Astrocyte (in vitro differentiated cells and primary cell): ENCODE results near the gene ADGRA1. TPM values are rescaled to one million over a fixed set of nuclear protein-coding genes. Genes with fewer than 3 reads are reported as not detected.
"Not testable (repeated sequence)": the region's sequence is repeated elsewhere in the genome, so short reads cannot be mapped to it uniquely, and the experiment has no call there.

Source experiments
- DNase-seq: peaks from one replicate; pipeline ENCODE4 v3.0.0-alpha.2; 2010; ENCODE audit warnings: low read depth
- FAIRE-seq: peaks from 2 replicates; lab custom pipeline; 2011; peaks lifted over from hg19 to GRCh38; lab: Jason Lieb, UNC
- H2AFZ ChIP-seq: 2 replicates; pipeline ENCODE4 v1.6.0; 2012; ENCODE audit warnings: low read depth, low read length, inconsistent platforms
- H3K27ac ChIP-seq: 2 replicates; pipeline ENCODE4 v1.5.1; 2011; ENCODE audit warnings: low read depth, low read length, inconsistent platforms
- H3K27me3 ChIP-seq: 2 replicates; pipeline ENCODE4 v1.6.0; 2011; ENCODE audit warnings: low read length, inconsistent platforms; ENCODE audit not compliant: insufficient read depth
- H3K36me3 ChIP-seq: 2 replicates; pipeline ENCODE4 v1.5.1; 2011; ENCODE audit warnings: low read length, inconsistent platforms; ENCODE audit not compliant: insufficient read depth
- H3K4me1 ChIP-seq: 2 replicates; pipeline ENCODE4 v1.5.1; 2011; ENCODE audit warnings: low read length, inconsistent platforms; ENCODE audit not compliant: insufficient read depth
- H3K4me2 ChIP-seq: 2 replicates; pipeline ENCODE4 v1.6.0; 2012; ENCODE audit warnings: low read length, inconsistent platforms
- H3K4me3 ChIP-seq: 2 replicates; pipeline ENCODE4 v1.5.1; 2011; ENCODE audit warnings: low read depth, mild to moderate bottlenecking, low read length, inconsistent platforms; ENCODE audit not compliant: insufficient read depth
- H3K79me2 ChIP-seq: 2 replicates; pipeline ENCODE4 v1.6.0; 2012; ENCODE audit warnings: mild to moderate bottlenecking, low read length, inconsistent platforms; ENCODE audit not compliant: insufficient read depth
- H3K9ac ChIP-seq: 2 replicates; pipeline ENCODE4 v1.6.0; 2012; ENCODE audit warnings: mild to moderate bottlenecking, low read length, inconsistent platforms
- H3K9me3 ChIP-seq: 2 replicates; pipeline ENCODE4 v1.5.1; 2012; ENCODE audit warnings: low read depth, mild to moderate bottlenecking, low read length, inconsistent platforms; ENCODE audit not compliant: insufficient read depth
- H4K20me1 ChIP-seq: 2 replicates; pipeline ENCODE4 v1.6.0; 2012; ENCODE audit warnings: low read length, inconsistent platforms; ENCODE audit not compliant: insufficient read depth
- H3K27ac Mint-ChIP-seq: one replicate; pipeline ENCODE4 v1.8.0; 2021; ENCODE audit warnings: mild to moderate bottlenecking, mixed read lengths; ENCODE audit not compliant: unreplicated experiment
- H3K27me3 Mint-ChIP-seq: one replicate; pipeline ENCODE4 v1.8.0; 2021; ENCODE audit warnings: low read depth, mixed read lengths; ENCODE audit not compliant: unreplicated experiment
- H3K36me3 Mint-ChIP-seq: one replicate; pipeline ENCODE4 v1.8.0; 2021; ENCODE audit warnings: low read depth, mixed read lengths; ENCODE audit not compliant: unreplicated experiment
- H3K4me1 Mint-ChIP-seq: one replicate; pipeline ENCODE4 v1.8.0; 2021; ENCODE audit warnings: low read depth, mixed read lengths; ENCODE audit not compliant: unreplicated experiment
- H3K4me3 Mint-ChIP-seq: one replicate; pipeline ENCODE4 v1.8.0; 2021; ENCODE audit warnings: mild to moderate bottlenecking, moderate library complexity, mixed read lengths; ENCODE audit not compliant: unreplicated experiment
- H3K9me3 Mint-ChIP-seq: one replicate; pipeline ENCODE4 v1.8.0; 2021; ENCODE audit warnings: mild to moderate bottlenecking, mixed read lengths; ENCODE audit not compliant: unreplicated experiment
- EZH2 ChIP-seq: IDR thresholded peaks from 2 replicates; pipeline ENCODE4 v1.6.1; 2012; ENCODE audit warnings: mild to moderate bottlenecking, low read length, inconsistent platforms; ENCODE audit not compliant: insufficient read depth
- total RNA-seq: library from RNA; stranded (reverse); gene quantifications from 2 replicates; pipeline ENCODE4 v1.2.1, GENCODE V29; 2021
- TF ChIP-seq, protein P1 (sequence below): IDR thresholded peaks from 2 replicates; pipeline ENCODE4 v1.5.1; 2011; ENCODE audit warnings: low read depth, mild to moderate bottlenecking, inconsistent platforms, low read length, moderate library complexity; ENCODE audit not compliant: insufficient read depth

ADGRA1 gene
- total RNA-seq, 1 donor from 2014 or later: not detected

DNA sequence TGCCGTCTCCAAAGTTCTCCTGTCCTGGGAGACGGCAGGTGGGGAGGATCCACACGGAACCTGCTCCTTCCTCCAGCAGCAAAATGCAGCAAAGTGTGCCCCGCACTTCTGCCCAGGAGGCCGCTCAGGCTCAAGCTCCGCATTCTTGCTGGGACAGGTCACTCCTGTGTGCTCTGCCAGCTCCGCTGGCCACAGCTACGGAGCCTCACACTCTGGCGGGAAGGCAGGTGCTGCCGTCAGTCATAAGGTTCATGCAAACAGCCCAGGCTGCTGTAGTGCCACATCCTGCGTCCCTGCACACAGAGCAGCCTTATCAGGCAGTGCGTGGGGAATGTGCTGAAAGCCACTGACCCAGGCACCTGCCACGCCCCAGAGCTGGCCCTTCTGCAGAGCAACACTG, 22.4 kb downstream of the ADGRA1 start:
- Histone ChIP-seq H3K4me2 (no peak overlapping the region), H3K9me3 (peaks cover 12% of the 10 kb centered on the region), H3K36me3 (no peaks in the 10 kb centered on the region), H3K27ac (no peak overlapping the region), H3K27me3 (no peaks in the 10 kb centered on the region), H3K9ac (no peak overlapping the region), H3K4me3 (no peak overlapping the region), H3K79me2 (no peaks in the 10 kb centered on the region), H2AFZ (no peak overlapping the region), H4K20me1 (no peaks in the 10 kb centered on the region), H3K4me1 (no peaks in the 10 kb centered on the region)
- H3K36me3 Mint-ChIP-seq: no peaks in the 10 kb centered on the region
- H3K4me1 Mint-ChIP-seq: no peaks in the 10 kb centered on the region
- no peak overlapping the region for H3K4me3 Mint-ChIP-seq
- FAIRE-seq (no peak), DNase-seq (no peak)
- H3K27me3 Mint-ChIP-seq: peaks cover 28% of the 10 kb centered on the region
- H3K27ac Mint-ChIP-seq: no peak overlapping the region
- TF ChIP-seq, protein P1, sequence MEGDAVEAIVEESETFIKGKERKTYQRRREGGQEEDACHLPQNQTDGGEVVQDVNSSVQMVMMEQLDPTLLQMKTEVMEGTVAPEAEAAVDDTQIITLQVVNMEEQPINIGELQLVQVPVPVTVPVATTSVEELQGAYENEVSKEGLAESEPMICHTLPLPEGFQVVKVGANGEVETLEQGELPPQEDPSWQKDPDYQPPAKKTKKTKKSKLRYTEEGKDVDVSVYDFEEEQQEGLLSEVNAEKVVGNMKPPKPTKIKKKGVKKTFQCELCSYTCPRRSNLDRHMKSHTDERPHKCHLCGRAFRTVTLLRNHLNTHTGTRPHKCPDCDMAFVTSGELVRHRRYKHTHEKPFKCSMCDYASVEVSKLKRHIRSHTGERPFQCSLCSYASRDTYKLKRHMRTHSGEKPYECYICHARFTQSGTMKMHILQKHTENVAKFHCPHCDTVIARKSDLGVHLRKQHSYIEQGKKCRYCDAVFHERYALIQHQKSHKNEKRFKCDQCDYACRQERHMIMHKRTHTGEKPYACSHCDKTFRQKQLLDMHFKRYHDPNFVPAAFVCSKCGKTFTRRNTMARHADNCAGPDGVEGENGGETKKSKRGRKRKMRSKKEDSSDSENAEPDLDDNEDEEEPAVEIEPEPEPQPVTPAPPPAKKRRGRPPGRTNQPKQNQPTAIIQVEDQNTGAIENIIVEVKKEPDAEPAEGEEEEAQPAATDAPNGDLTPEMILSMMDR: no peak
- no peak for TF ChIP-seq EZH2
- H3K9me3 Mint-ChIP-seq: peaks cover 21% of the 10 kb centered on the region

- H3K27ac ChIP-seq: no peak overlapping the region
- Mint-ChIP-seq H3K36me3 (no peaks in the 10 kb centered on the region), H3K4me1 (no peaks in the 10 kb centered on the region), H3K9me3 (peaks cover 21% of the 10 kb centered on the region), H3K4me3 (peak overlapping the region; percentile 14), H3K27me3 (peaks cover 28% of the 10 kb centered on the region), H3K27ac (no peak overlapping the region)
- no peak overlapping the region for H3K4me3 ChIP-seq
- no peak overlapping the region for H2AFZ ChIP-seq
- no peaks in the 10 kb centered on the region for H4K20me1 ChIP-seq
- DNase-seq (no peak), FAIRE-seq (no peak)
- no peaks in the 10 kb centered on the region for H3K79me2 ChIP-seq
- no peaks in the 10 kb centered on the region for H3K4me1 ChIP-seq
- no peak overlapping the region for H3K4me2 ChIP-seq
- no peaks in the 10 kb centered on the region for H3K36me3 ChIP-seq
- H3K9me3 ChIP-seq: peaks cover 12% of the 10 kb centered on the region
- no peak overlapping the region for H3K9ac ChIP-seq
- H3K27me3 ChIP-seq: no peaks in the 10 kb centered on the region
- TF ChIP-seq, protein P1: no peak
- no peak for TF ChIP-seq EZH2
Observed at GRCh38 chr10:133110609-133111275, 23.0 kb downstream of the ADGRA1 start.

DNA sequence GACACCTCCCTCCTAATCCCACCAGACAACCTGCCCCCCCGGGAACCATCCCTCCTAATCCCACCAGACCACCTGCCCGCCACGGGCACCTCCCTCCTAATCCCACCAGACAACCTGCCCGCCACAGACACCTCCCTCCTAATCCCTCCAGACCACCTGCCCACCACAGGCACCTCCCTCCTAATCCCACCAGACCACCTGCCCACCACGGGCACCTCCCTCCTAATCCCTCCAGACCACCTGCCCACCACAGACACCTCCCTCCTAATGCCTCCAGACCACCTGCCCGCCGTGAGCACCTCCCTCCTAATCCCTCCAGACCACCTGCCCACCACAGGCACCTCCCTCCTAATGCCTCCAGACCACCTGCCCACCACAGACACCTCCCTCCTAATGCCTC, 23.9 kb downstream of the ADGRA1 start:
- H3K27ac Mint-ChIP-seq, H3K36me3 ChIP-seq, H3K4me3 Mint-ChIP-seq, H3K4me1 Mint-ChIP-seq, H3K79me2 ChIP-seq, H3K27me3 ChIP-seq, H3K9ac ChIP-seq, H3K4me2 ChIP-seq, H2AFZ ChIP-seq, H4K20me1 ChIP-seq, H3K27ac ChIP-seq, H3K4me1 ChIP-seq, H3K36me3 Mint-ChIP-seq, DNase-seq, H3K4me3 ChIP-seq, FAIRE-seq: not testable (repeated sequence)
- Mint-ChIP-seq H3K27me3 (peaks cover 28% of the 10 kb centered on the region), H3K9me3 (peaks cover 21% of the 10 kb centered on the region)
- H3K9me3 ChIP-seq: peaks cover 12% of the 10 kb centered on the region
